Nephron progenitor cell (in vitro differentiated cells): ENCODE measurements around the gene ZDHHC8.

Experiments used
- DNase-seq: peaks from one replicate; pipeline ENCODE4 v3.0.0; 2021
- H3K27ac Mint-ChIP-seq: 2 replicates; pipeline ENCODE4 v1.8.0; 2021; ENCODE audit warnings: mild to moderate bottlenecking, moderate library complexity, mixed read lengths
- H3K27me3 Mint-ChIP-seq: 2 replicates; pipeline ENCODE4 v1.8.0; 2021; ENCODE audit warnings: mild to moderate bottlenecking, low read depth, mixed read lengths; ENCODE audit not compliant: poor library complexity
- H3K36me3 Mint-ChIP-seq: 2 replicates; pipeline ENCODE4 v1.8.0; 2021; ENCODE audit warnings: low read depth, mixed read lengths
- H3K4me1 Mint-ChIP-seq: 2 replicates; pipeline ENCODE4 v1.8.0; 2021; ENCODE audit warnings: mixed read lengths
- H3K4me3 Mint-ChIP-seq: 2 replicates; pipeline ENCODE4 v1.8.0; 2021; ENCODE audit warnings: mild to moderate bottlenecking, moderate library complexity, mixed read lengths
- H3K9me3 Mint-ChIP-seq: 2 replicates; pipeline ENCODE4 v1.8.0; 2021; ENCODE audit warnings: mild to moderate bottlenecking, moderate library complexity, mixed read lengths
- TF ChIP-seq, protein P1 (sequence below): fragments of 200-600 bp; sonication (generic); IDR thresholded peaks from 2 replicates; pipeline ENCODE4 v1.5.0; 2021; ENCODE audit warnings: antibody characterized with exemption

Gene ZDHHC8

GRCh38 chr22:20180245-20180630 lies 48.6 kb downstream of the ZDHHC8 start:
- Mint-ChIP-seq H3K9me3 (no peaks in the 10 kb centered on the region), H3K27me3 (peaks cover 10% of the 10 kb centered on the region), H3K27ac (no peak overlapping the region), H3K36me3 (no peaks in the 10 kb centered on the region), H3K4me1 (peaks cover 27% of the 10 kb centered on the region), H3K4me3 (no peak overlapping the region)
- DNase-seq = no peak
- TF ChIP-seq, protein P1, sequence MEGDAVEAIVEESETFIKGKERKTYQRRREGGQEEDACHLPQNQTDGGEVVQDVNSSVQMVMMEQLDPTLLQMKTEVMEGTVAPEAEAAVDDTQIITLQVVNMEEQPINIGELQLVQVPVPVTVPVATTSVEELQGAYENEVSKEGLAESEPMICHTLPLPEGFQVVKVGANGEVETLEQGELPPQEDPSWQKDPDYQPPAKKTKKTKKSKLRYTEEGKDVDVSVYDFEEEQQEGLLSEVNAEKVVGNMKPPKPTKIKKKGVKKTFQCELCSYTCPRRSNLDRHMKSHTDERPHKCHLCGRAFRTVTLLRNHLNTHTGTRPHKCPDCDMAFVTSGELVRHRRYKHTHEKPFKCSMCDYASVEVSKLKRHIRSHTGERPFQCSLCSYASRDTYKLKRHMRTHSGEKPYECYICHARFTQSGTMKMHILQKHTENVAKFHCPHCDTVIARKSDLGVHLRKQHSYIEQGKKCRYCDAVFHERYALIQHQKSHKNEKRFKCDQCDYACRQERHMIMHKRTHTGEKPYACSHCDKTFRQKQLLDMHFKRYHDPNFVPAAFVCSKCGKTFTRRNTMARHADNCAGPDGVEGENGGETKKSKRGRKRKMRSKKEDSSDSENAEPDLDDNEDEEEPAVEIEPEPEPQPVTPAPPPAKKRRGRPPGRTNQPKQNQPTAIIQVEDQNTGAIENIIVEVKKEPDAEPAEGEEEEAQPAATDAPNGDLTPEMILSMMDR = peak; percentile 37

GRCh38 chr22:20180640-20181039 lies 49.0 kb downstream of the ZDHHC8 start:
- peaks cover 24% of the 10 kb centered on the region for H3K4me1 Mint-ChIP-seq
- no peak overlapping the region for H3K27ac Mint-ChIP-seq
- H3K36me3 Mint-ChIP-seq = no peaks in the 10 kb centered on the region
- no peaks in the 10 kb centered on the region for H3K9me3 Mint-ChIP-seq
- H3K27me3 Mint-ChIP-seq = peaks cover 14% of the 10 kb centered on the region
- no peak overlapping the region for H3K4me3 Mint-ChIP-seq
- no peak for DNase-seq
- TF ChIP-seq, protein P1 = no peak

DNA sequence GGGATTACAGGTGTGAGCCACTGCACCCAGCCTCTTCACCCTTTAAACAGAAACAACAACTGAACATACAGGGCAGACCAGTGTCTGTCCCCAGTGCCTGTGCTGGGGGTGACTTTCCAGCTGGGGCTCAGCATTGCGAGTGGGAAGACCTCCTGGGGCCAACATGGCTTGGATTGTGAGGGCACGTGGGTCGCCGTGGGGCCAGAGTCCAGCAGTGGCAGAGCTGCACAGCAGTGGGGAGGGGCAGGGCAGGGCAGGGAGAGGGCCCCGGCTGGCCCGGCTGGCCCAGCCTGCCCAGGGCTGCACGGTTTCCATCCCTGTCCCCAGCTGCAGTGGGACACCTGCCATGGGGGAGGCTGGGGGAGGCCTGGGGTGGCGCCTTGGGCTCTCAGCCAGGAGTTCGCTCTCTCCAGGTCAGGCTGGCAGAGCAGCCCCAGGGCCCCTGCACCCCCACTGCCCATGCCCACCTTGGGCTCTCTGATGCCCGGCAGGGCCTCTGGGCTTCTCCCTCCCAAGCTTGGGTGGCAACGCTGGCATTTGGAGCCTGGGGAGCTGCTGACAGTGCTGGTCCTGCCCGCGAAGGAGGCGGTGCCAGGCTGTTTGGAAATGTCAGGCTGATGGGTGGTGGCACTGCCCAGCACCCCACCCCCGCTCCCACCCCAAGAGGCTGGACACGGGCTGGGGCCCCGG lies 49.7 kb downstream of the ZDHHC8 start:
- Mint-ChIP-seq H3K27ac (no peak overlapping the region), H3K36me3 (no peaks in the 10 kb centered on the region), H3K4me1 (peaks cover 22% of the 10 kb centered on the region), H3K9me3 (no peaks in the 10 kb centered on the region), H3K27me3 (peaks cover 21% of the 10 kb centered on the region), H3K4me3 (no peak overlapping the region)
- TF ChIP-seq, protein P1 = no peak
- DNase-seq = no peak

GRCh38 chr22:20181884-20182236 lies 50.3 kb downstream of the ZDHHC8 start:
- no peaks in the 10 kb centered on the region for H3K36me3 Mint-ChIP-seq
- TF ChIP-seq, protein P1 = no peak
- no peak for DNase-seq
- H3K27me3 Mint-ChIP-seq = peaks cover 25% of the 10 kb centered on the region
- H3K9me3 Mint-ChIP-seq = no peaks in the 10 kb centered on the region
- no peak overlapping the region for H3K4me3 Mint-ChIP-seq
- peaks cover 19% of the 10 kb centered on the region for H3K4me1 Mint-ChIP-seq
- H3K27ac Mint-ChIP-seq = no peak overlapping the region

GRCh38 chr22:20182365-20182764 lies 50.8 kb downstream of the ZDHHC8 start:
- Mint-ChIP-seq H3K4me3 (no peak overlapping the region), H3K27me3 (peaks cover 23% of the 10 kb centered on the region), H3K4me1 (peaks cover 15% of the 10 kb centered on the region), H3K9me3 (no peaks in the 10 kb centered on the region), H3K27ac (no peak overlapping the region), H3K36me3 (no peaks in the 10 kb centered on the region)
- DNase-seq = no peak
- TF ChIP-seq, protein P1 = no peak

DNA sequence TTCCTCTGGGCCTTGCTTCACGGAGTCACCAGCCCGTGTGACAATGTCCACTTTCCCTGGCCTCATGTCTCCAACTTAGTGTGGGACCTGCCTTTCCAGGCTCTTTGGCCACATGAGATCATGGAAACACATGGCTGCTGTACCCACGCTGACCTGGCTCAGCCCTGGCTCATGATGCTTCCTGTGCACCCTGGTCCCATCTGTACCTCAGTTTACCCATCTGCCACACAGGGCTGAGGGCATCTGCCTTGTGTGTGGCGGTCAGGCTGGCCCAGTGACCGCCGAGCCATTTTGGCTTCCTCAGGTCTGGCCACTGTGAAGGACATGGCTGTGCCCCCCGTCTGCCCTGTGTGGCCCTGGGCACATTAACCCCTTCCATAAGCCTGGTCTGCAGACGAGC lies 51.5 kb downstream of the ZDHHC8 start:
- H3K27me3 Mint-ChIP-seq = peaks cover 21% of the 10 kb centered on the region
- H3K4me1 Mint-ChIP-seq = peaks cover 11% of the 10 kb centered on the region
- DNase-seq = no peak
- no peaks in the 10 kb centered on the region for H3K36me3 Mint-ChIP-seq
- TF ChIP-seq, protein P1 = no peak
- no peak overlapping the region for H3K4me3 Mint-ChIP-seq
- H3K9me3 Mint-ChIP-seq = no peaks in the 10 kb centered on the region
- H3K27ac Mint-ChIP-seq = no peak overlapping the region
